Hair follicular keratinocyte (primary cell): ENCODE results near the gene OTUD5. TPM values are rescaled to one million over a fixed set of nuclear protein-coding genes. Genes with fewer than 3 reads are reported as not detected.

Source experiments
- total RNA-seq: library from RNA; depleted of rRNA; stranded (reverse); fragments of >200 nt; gene quantifications from 2 replicates; pipeline ENCODE4 v1.2.3, GENCODE V29; 2015

OTUD5 gene, protein sequence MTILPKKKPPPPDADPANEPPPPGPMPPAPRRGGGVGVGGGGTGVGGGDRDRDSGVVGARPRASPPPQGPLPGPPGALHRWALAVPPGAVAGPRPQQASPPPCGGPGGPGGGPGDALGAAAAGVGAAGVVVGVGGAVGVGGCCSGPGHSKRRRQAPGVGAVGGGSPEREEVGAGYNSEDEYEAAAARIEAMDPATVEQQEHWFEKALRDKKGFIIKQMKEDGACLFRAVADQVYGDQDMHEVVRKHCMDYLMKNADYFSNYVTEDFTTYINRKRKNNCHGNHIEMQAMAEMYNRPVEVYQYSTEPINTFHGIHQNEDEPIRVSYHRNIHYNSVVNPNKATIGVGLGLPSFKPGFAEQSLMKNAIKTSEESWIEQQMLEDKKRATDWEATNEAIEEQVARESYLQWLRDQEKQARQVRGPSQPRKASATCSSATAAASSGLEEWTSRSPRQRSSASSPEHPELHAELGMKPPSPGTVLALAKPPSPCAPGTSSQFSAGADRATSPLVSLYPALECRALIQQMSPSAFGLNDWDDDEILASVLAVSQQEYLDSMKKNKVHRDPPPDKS
- 27.7 and 38.7 TPM in 2 replicates for total RNA-seq

DNA sequence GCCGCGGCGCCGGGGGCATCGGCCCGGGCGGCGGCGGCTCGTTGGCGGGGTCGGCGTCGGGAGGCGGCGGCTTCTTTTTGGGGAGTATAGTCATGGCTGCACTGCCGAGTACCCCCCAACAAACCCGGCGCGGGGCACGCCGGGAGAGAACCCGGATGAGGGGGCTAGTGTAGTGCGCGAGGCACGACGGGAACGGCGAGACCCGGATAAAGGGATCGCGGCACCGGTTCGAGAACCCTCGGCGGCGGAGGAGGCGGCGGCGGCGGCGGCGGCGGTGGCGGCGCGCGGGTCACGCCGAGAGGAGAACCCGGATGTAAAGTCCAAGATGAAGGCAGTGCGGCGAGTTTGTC is at the start of gene OTUD5:
OTUD5 (minus strand) TSS at position 131 of the 350 bp plus-strand sequence; CDS start at position 94, 37 bp downstream.

DNA sequence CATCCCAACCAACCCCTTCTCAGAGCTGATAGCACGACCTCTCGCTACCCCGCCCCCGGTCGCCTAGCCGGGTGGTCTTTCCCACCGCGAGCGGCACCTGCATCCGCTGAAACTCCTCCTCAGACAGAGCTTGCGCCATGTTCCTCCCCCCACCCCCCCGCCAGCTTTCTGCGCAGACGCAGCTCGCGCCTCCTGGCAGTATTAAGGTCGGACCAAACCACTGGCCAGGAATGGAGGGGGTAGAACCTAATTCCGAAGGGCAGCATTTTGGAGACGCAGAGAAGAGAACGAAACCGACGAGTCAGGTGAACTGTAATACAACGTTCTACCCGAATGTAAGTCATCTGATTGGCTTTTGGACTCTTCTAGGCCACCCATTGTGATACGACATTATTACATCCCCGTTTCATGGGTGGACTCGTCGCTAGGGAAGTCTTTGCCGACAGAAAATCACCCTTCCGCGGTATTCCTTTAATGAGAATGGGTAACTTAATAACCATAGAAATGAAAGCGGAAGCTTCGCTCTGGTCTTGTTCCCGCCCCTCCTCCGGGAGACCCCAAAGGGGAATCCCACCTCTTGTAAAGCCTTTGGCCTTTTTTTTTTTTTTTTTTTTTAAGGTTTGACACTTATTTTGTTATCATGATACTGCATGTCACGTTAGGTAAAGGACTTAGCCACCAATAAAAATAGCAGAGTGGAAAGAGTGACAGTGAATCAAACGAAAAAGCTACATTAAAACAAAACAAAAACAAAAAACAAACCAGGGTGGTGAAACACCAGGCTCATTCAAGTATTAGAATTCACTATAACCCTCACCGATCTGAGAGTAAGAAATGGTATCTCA is 44.9 kb upstream of the OTUD5 start, which contains the start of gene GRIPAP1:
GRIPAP1 (minus strand) TSS at position 174 of the 845 bp plus-strand sequence; CDS start at position 139, 35 bp downstream.

DNA sequence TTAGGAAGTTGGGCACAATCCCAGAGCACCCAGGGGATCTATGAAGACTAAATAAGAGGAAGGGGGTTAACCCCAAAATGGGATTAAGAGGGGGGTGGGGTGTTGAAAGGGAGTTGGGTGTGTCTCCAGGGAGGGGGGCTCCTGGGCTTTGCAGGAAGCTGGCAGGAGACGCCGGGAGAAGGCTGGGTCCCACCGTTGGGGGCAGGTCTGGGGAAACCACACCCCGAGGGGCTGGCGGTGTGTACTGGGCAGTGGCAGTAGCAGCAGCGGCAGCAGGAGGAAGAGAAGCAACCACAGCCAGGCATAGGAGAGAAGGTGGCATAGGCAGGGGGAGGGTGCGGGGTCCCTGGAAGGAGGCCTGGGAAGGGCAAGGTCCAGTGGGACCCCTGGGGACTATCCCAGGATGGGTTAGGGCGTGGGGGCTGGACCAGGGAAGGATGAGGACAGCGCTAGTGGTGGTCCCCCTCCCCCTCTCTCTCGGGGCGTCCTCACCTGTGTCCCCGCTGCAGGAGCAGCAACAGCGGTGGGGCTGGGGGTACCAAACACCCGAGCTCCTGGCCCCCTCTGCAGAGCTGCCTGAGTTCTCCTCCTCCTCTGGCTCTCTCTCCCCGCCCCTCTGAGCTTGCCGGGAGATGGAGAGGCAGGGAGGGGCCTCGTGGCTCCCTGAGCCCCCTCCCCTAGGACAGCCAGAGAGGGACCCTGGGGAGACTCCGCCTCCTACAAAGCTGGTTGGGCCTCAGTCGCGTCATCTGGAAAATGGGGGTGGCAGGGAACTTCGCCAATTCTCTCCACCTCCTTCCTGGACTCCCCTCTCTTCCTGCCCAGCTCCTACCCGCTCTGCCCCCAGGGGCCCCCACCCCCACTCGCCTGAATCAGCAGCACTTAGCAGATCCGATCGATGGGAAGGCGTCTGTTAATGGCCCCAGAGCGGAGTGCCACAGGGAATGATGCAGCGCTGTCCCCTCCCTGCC is 14.1 kb upstream of the OTUD5 start, which contains the start of gene KCND1:
KCND1 (minus strand) TSS at position 596 of the 971 bp plus-strand sequence. CDS start 1,573 bp downstream, outside the sequence.

DNA sequence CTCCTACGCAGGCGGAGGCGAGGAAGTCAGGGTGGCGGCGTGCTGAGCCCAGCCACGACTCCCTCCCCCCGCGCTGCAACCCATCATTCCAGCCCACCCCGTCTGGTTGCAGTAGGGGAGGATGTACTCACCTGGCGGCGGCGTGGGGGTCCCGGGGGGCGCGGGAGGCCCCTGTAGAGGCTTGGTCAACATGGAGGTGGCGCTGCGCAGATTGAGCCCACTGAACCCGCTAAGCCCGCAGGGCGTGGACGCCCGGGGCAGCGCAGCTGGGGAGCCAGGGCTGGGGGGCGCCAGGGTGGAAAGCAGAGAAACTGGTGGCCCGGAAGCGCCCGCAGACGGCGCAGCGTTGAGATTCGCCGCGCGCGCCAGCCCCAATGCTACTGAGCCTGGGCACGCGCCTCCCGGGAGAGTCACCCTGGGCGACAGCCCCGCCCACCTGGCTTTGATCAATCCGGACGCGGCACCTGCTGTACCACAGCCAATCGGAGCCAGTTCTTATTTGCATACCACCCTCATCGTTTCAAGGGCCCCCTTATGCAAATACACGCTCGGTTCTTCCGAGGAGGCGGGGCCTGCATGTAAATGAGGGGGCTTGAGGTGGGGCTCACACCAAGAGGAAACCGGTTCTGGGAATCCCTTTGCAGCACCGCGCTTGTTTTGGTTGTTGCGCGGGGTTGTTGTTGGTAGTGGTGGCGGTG is 38.6 kb downstream of the OTUD5 start, which contains the start of gene PIM2:
PIM2 (minus strand) TSS at position 382 of the 698 bp plus-strand sequence; CDS start at position 192, 190 bp downstream.

DNA sequence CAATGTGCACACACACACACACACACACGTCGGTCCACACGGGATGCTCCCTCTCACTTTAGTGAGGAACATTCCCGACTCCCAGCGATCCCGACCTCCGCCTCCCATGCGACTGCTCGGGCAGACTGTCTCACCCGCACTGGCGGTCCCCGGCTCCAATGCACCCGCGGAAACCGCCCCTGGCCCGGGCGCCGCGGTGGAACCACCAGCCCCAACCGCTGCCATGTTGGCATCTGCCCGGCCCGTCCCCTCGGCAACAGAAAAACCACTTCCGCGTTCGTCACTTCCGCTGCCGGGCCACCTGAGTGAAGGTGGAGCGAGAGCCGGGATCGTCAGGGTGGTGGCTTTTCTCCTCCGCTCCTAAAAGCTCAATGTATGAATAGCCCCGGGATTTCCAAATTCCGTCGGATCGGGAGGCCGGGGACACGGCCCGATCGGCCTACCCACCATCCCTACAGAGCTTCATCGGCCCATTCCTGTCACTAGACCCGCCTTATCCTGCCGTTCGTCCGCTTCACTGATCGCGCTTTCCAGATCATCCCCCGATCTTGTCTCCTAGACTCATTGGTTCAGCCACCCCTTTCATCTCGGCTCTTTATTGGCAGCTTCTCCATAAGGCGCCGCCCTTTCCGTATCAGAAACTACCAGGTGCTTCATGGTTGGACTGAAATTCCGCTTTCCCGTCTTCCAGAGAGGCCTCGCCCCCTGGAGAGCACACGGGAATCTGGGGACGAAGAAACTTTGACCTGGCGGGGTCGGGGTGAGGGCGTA is 45.8 kb downstream of the OTUD5 start, which contains the start of gene SLC35A2:
SLC35A2 (minus strand) TSS at position 235 of the 771 bp plus-strand sequence; CDS start at position 225, 10 bp downstream.

DNA sequence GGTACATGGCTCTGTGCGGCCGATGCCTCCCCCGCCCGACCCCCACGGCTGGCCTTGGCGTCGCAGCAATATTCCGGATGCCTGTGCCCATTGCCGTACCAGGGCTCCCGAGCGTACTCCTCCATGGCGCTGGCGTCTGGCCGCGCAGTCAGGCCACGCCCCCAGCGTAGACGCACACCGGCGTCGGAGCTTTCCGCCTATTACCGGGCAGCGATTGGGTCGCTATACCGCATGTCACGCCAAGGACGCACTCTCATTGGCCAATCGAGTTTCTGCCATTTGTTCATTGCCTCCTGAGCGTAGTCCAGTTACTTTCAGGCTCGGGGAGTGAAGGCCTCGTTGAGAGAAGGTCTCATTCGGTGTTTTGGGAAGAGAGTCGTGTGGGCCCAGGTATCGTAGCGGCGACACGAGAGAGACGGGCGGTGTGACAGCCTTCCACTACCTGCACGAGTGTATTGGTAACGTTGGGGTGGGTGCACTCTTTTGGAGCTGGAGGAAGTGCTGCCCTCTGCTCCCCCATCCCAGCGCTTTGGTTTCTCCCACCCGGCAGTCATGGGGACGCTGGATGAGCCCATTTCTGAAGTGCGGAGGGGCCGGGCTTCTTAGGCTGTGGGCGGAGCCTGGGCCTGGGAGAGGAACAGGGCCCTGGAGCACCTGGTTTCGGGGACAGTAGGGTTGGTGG is 59.6 kb downstream of the OTUD5 start, which contains the start of the genes PQBP1 and TIMM17B:
PQBP1 (plus strand) TSS at position 306 of the 682 bp plus-strand sequence. CDS start 580 bp downstream, outside the sequence.
TIMM17B (minus strand) TSS at position 144 of the 682 bp plus-strand sequence; CDS start at position 125, 19 bp downstream.

Other genes with a start within 250 kb of the OTUD5 start
- not detected in 2 replicates for gene GLOD5, start 195.9 kb downstream of the OTUD5 start, total RNA-seq
- gene GATA1, start 171.0 kb downstream of the OTUD5 start, total RNA-seq: not detected in 2 replicates
- gene HDAC6, start 155.5 kb downstream of the OTUD5 start, total RNA-seq: 26.1 and 29.4 TPM in 2 replicates
- gene ERAS, start 131.1 kb downstream of the OTUD5 start, total RNA-seq: not detected in 2 replicates
- 7.1 and 10.5 TPM in 2 replicates for gene PCSK1N, start 122.0 kb downstream of the OTUD5 start, total RNA-seq
- gene TIMM17B, start 59.8 kb downstream of the OTUD5 start, total RNA-seq: 71.7 and 75.1 TPM in 2 replicates
- 49.7 and 69.4 TPM in 2 replicates for gene PQBP1, start 59.7 kb downstream of the OTUD5 start, total RNA-seq
- 22.4 and 28.7 TPM in 2 replicates for gene SLC35A2, start 46.0 kb downstream of the OTUD5 start, total RNA-seq
- 9.4 and 14.8 TPM in 2 replicates for gene PIM2, start 38.6 kb downstream of the OTUD5 start, total RNA-seq
- 0.23 and 0.47 TPM in 2 replicates for gene KCND1, start 14.2 kb upstream of the OTUD5 start, total RNA-seq
- 14.6 and 16.2 TPM in 2 replicates for gene GRIPAP1, start 44.7 kb upstream of the OTUD5 start, total RNA-seq
- 41.8 and 59.8 TPM in 2 replicates for gene TFE3, start 85.8 kb upstream of the OTUD5 start, total RNA-seq
- 5.5 and 6.6 TPM in 2 replicates for gene CCDC120, start 101.4 kb upstream of the OTUD5 start, total RNA-seq
- 9.7 and 9.8 TPM in 2 replicates for gene PRAF2, start 116.4 kb upstream of the OTUD5 start, total RNA-seq
- 33.5 and 56.9 TPM in 2 replicates for gene WDR45, start 122.3 kb upstream of the OTUD5 start, total RNA-seq
- 19.7 and 30.4 TPM in 2 replicates for gene GPKOW, start 166.1 kb upstream of the OTUD5 start, total RNA-seq
- 4.8 and 11.0 TPM in 2 replicates for gene MAGIX, start 205.2 kb upstream of the OTUD5 start, total RNA-seq
- gene PLP2, start 214.3 kb upstream of the OTUD5 start, total RNA-seq: 89.8 and 101 TPM in 2 replicates
- gene PRICKLE3, start 228.8 kb upstream of the OTUD5 start, total RNA-seq: 18.9 and 21.5 TPM in 2 replicates
- 0.16 and 0.30 TPM in 2 replicates for gene SYP, start 242.6 kb upstream of the OTUD5 start, total RNA-seq